K562 (cell line): ENCODE measurements around the gene PGM2. TPM values are rescaled to one million over a fixed set of nuclear protein-coding genes. Genes with fewer than 3 reads are reported as not detected.

ENCODE experiments used
- ATAC-seq: fragments of 200-7000 bp; cut with Tn5 transposase; 3 replicates; pipeline ENCODE4 v1.9.1; 2020; ENCODE audit warnings: moderate library complexity
- BruUV-seq: library from RNA; stranded (reverse); fragments of 400-500 nt; replicated peaks from 2 replicates; lab custom pipeline; 2021; lab: Mats Ljungman, UMichigan
- CTCF ChIA-PET: fragments of 300-600 bp; formaldehyde crosslinking; extraction: SDS; loops from one replicate; lab custom pipeline; 2021; ENCODE audit warnings: low intra/inter-chr PET ratio; lab: Yijun Ruan, JAX
- POLR2A ChIA-PET: fragments of 300-600, 350-650 bp; sonication (Branson Sonifier 250); formaldehyde crosslinking; extraction: SDS; loops from one replicate; lab custom pipeline; 2021; ENCODE audit warnings: antibody characterized with exemption, inconsistent platforms; lab: Yijun Ruan, JAX
- DNase-seq, 4 experiments: peaks; one replicate each; pipeline versions ENCODE4 v3.0.0 to v3.0.0-alpha.2; 2011 to 2018; ENCODE audit warnings: low spot score in 3 of 4, mixed read lengths in 3 of 4; ENCODE audit errors: extremely low read depth in 1 of 4
- FAIRE-seq: peaks from 2 replicates; lab custom pipeline; 2011; peaks lifted over from hg19 to GRCh38; lab: Jason Lieb, UNC
- H2AFZ ChIP-seq: 2 replicates; pipeline ENCODE4 v1.6.0; 2011; ENCODE audit warnings: low read depth, low read length, control low read depth, inconsistent platforms
- H3K27ac ChIP-seq: fragments of 200-600 bp; 3 replicates; pipeline ENCODE4 v1.8.0; 2011; ENCODE audit warnings: low read depth, mild to moderate bottlenecking, control low read depth, inconsistent platforms, low read length, moderate library complexity, mixed read lengths; ENCODE audit errors: extremely low read depth
- H3K27me3 ChIP-seq, 2 experiments: fragments of 300-600 bp in 1 of 2; 2 replicates in 1 of 2; 3 replicates in 1 of 2; pipeline versions ENCODE4 v1.6.0 to v1.8.0; 2011; ENCODE audit warnings: inconsistent platforms in 2 of 2, low read length in 2 of 2, mild to moderate bottlenecking in 1 of 2, mixed read lengths in 1 of 2, moderate library complexity in 1 of 2; ENCODE audit not compliant: control insufficient read depth in 2 of 2, insufficient read depth in 2 of 2
- H3K36me3 ChIP-seq: fragments of 300-600 bp; 3 replicates; pipeline ENCODE4 v1.8.0; 2011; ENCODE audit warnings: mild to moderate bottlenecking, low read length, inconsistent platforms; ENCODE audit not compliant: control insufficient read depth, insufficient read depth
- H3K4me1 ChIP-seq, 2 experiments: fragments of 200-600 bp in 1 of 2; replicated peaks in 1 of 2; 2 replicates in 1 of 2; 3 replicates in 1 of 2; pipeline versions ENCODE4 v1.5.1 to v1.8.0; 2011; ENCODE audit warnings: inconsistent platforms in 2 of 2, low read length in 2 of 2, mild to moderate bottlenecking in 1 of 2, mixed read lengths in 1 of 2, moderate library complexity in 1 of 2; ENCODE audit not compliant: control insufficient read depth in 2 of 2, insufficient read depth in 2 of 2
- H3K4me2 ChIP-seq: 2 replicates; pipeline ENCODE4 v1.6.1; 2011; ENCODE audit warnings: low read length, control low read depth, inconsistent platforms, mixed read lengths; ENCODE audit not compliant: insufficient read depth
- H3K4me3 ChIP-seq: fragments of 200-600 bp; sonication (generic), shearing (Covaris generic); 2 replicates; pipeline ENCODE4 v1.5.1; 2016; ENCODE audit warnings: control low read depth, inconsistent platforms
- H3K79me2 ChIP-seq: fragments of 200-600 bp; 3 replicates; pipeline ENCODE4 v1.8.0; 2011; ENCODE audit warnings: low read length, inconsistent platforms; ENCODE audit not compliant: control insufficient read depth, insufficient read depth
- H3K9ac ChIP-seq, 2 experiments: 2 replicates each; pipeline versions ENCODE4 v1.6.0 to v1.6.1; 2011; ENCODE audit warnings: low read depth in 2 of 2, low read length in 2 of 2, control low read depth in 1 of 2, inconsistent platforms in 1 of 2, mild to moderate bottlenecking in 1 of 2, mixed read lengths in 1 of 2; ENCODE audit not compliant: insufficient read depth in 1 of 2
- H3K9me1 ChIP-seq: one replicate; pipeline ENCODE4 v1.6.0; 2011; ENCODE audit warnings: inconsistent platforms, mild to moderate bottlenecking, low read length, moderate library complexity; ENCODE audit not compliant: control insufficient read depth, insufficient read depth
- H3K9me3 ChIP-seq: replicated peaks from 2 replicates; pipeline ENCODE4 v1.5.1; 2011; ENCODE audit warnings: low read depth, low read length, inconsistent platforms; ENCODE audit not compliant: control insufficient read depth, insufficient read depth
- H4K20me1 ChIP-seq: replicated peaks from 2 replicates; pipeline ENCODE4 v1.6.1; 2011; ENCODE audit warnings: low read length, inconsistent platforms, mixed read lengths; ENCODE audit not compliant: control insufficient read depth, insufficient read depth
- BRD9 ChIP-seq: fragments of 450-650 bp; IDR thresholded peaks from 2 replicates; pipeline ENCODE4 v1.6.1; 2018; ENCODE audit warnings: low read depth; ENCODE audit not compliant: partially characterized antibody
- HDGF ChIP-seq: fragments of 450-650 bp; IDR thresholded peaks from 2 replicates; pipeline ENCODE4 v1.6.1; 2016
- HSF4 ChIP-seq: fragments of 250-450 bp; sonication (Bioruptor Pico); IDR thresholded peaks from 2 replicates; pipeline ENCODE4 v2.1.2; 2022; ENCODE audit warnings: mild to moderate bottlenecking, moderate library complexity, borderline replicate concordance
- MTF1 ChIP-seq: fragments of 250-450 bp; sonication (Bioruptor Pico); IDR thresholded peaks from 2 replicates; pipeline ENCODE4 v1.9.0; 2021; ENCODE audit warnings: moderate library complexity, mild to moderate bottlenecking, inconsistent platforms, borderline replicate concordance
- NFIX ChIP-seq: fragments of 250-450 bp; sonication (Bioruptor Pico); IDR thresholded peaks from 2 replicates; pipeline ENCODE4 v1.4.0; 2020; ENCODE audit warnings: low read depth, mild to moderate bottlenecking, moderate library complexity
- NR1H2 ChIP-seq: sonication (generic); formaldehyde crosslinking; IDR thresholded peaks from 2 replicates; pipeline ENCODE4 v1.4.0; 2020; ENCODE audit warnings: mild to moderate bottlenecking, missing genetic modification reagents
- RB1 ChIP-seq: fragments of 450-650 bp; IDR thresholded peaks from 2 replicates; pipeline ENCODE4 v1.6.1; 2017; ENCODE audit warnings: low read depth, mild to moderate bottlenecking
- SAFB2 ChIP-seq: fragments of 200-400 bp; formaldehyde crosslinking; IDR thresholded peaks from 2 replicates; pipeline ENCODE4 v1.6.1; 2018; ENCODE audit warnings: borderline replicate concordance, low read length, low read depth, moderate library complexity; ENCODE audit not compliant: severe bottlenecking
- THAP7 ChIP-seq: fragments of 250-450 bp; sonication (Bioruptor Pico); IDR thresholded peaks from 2 replicates; pipeline ENCODE4 v1.5.0; 2021
- ZNF274 ChIP-seq: IDR thresholded peaks from 2 replicates; pipeline ENCODE4 v1.6.1; 2011; ENCODE audit warnings: low read depth, mild to moderate bottlenecking, low read length, moderate library complexity, borderline replicate concordance
- ZNF589 ChIP-seq: fragments of 200-800 bp; sonication (Bioruptor generic); IDR thresholded peaks from 2 replicates; pipeline ENCODE4 v1.6.1; 2016; ENCODE audit warnings: low read depth, missing genetic modification characterization, missing compliant biosample characterization
- WGBS: fragments of 100-300 bp; shearing (Covaris generic); methylation state at CpG from one replicate; pipeline ENCODE4 v1.1.6; 2016; ENCODE audit warnings: low coverage, mixed read lengths; ENCODE audit not compliant: insufficient coverage; ENCODE audit errors: missing lambda C conversion rate; 5-methylcytosine and 5-hydroxymethylcytosine counted together
- in situ Hi-C: fragments of 300-500 bp; cut with MboI; formaldehyde crosslinking; loops from 4 replicates; pipeline ENCODE4 v1.15.0; 2018; ENCODE audit warnings: inconsistent platforms, mixed read lengths
- intact Hi-C: fragments of 100-400 bp; cut with micrococcal nuclease; formaldehyde crosslinking; loops from 2 replicates; pipeline ENCODE4 v1.14.2; 2022
- polyA plus RNA-seq, 8 experiments: library from polyadenylated mRNA; depleted of rRNA in 4 of 8; stranded (reverse) in 5 of 8; unstranded in 3 of 8; fragments of >200 nt; fragmentation: Nextera tagmentation in 2 of 8; fragmentation: Illumina TruSeq in 1 of 8; extraction: Ambion mirVana in 2 of 8; extraction: Trizol in 1 of 8; gene quantifications; 2 replicates each; pipeline versions ENCODE4 v1.2.1 to v1.2.3, GENCODE V29; 2011 to 2014; ENCODE audit warnings: inconsistent platforms in 1 of 8, missing spikeins in 1 of 8
- total RNA-seq, 7 experiments: library from RNA; depleted of rRNA in 6 of 7; stranded (reverse); fragments of >200 nt in 6 of 7; fragmentation: Illumina TruSeq in 2 of 7; extraction: Trizol in 2 of 7; gene quantifications; 2 replicates each; pipeline versions ENCODE4 v1.2.1 to v1.2.3, GENCODE V29; 2011 to 2021; ENCODE audit warnings: low replicate concordance in 1 of 7
- TF ChIP-seq, protein P1 (sequence below): fragments of 150-350 bp; conservative IDR thresholded peaks from 2 replicates; pipeline ENCODE4 v1.6.1; 2014; ENCODE audit warnings: low read length

The PGM2 gene
- total and polyA plus RNA-seq, 9 of the 15 experiments (the other 6 are each of a cell fraction or from before 2014, with no cell fraction given) = 15.2 to 77.3 (median 51.4) TPM

DNA sequence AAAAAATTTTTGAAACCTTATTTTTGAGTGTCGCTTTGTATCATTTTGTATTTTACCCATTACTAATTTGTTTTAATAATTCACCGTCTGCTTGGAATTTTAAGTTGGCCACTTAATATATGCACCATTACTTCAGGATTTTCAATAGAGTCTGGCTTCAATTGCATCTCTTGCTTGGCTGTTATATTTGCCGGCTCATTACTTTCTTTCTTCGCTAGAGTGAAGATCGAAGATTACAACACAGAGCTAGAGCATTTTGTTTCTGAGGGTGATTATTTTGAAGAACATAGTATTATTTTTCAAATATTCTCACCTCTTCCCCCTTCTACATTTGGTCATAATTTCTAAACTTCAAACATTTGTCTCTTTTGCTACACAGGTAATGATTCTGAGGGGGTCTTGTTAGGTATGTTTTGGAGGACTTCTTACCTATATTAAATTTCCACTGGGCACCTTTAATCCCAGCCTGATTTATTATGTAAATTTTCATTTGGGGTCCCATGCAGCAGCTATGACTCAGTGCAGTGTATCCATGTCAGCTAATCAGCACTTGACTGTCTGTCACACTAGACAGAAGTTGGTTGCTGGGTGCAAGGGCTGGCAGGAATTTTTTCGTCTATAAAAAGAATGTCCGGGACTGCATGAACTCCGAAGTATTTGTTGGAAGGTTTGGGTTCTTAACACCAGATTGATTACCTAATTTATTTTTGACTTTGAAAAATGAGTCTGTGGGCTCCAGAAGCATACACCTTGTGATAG, 83.0 kb downstream of the PGM2 start:
- Histone ChIP-seq H3K27me3 (peaks cover 23% of the 10 kb centered on the region in 2 experiments; a peak in 3 of 5 replicates), H2AFZ (no peak overlapping the region), H3K4me3 (no peak overlapping the region), H3K4me1 (no peaks in the 10 kb centered on the region), H3K36me3 (no peaks in the 10 kb centered on the region), H3K9ac (no peak overlapping the region), H3K27ac (no peak overlapping the region), H3K4me2 (no peak overlapping the region), H3K9me3 (no peaks in the 10 kb centered on the region), H4K20me1 (no peaks in the 10 kb centered on the region), H3K79me2 (no peaks in the 10 kb centered on the region), H3K9me1 (no peaks in the 10 kb centered on the region)
- POLR2A ChIA-PET = no interaction called here
- no peak for ATAC-seq
- in situ Hi-C loops = no loop called here
- TF ChIP-seq THAP7 (CRISPR knock-in tag) = no peak
- DNase-seq = no peak
- WGBS = 7% methylated on average over 8 of the region's 8 CpGs
- no peak for FAIRE-seq
- intact Hi-C loops = no loop called here
- CTCF ChIA-PET = no interaction called here
- BruUV-seq = no TSS peak

DNA sequence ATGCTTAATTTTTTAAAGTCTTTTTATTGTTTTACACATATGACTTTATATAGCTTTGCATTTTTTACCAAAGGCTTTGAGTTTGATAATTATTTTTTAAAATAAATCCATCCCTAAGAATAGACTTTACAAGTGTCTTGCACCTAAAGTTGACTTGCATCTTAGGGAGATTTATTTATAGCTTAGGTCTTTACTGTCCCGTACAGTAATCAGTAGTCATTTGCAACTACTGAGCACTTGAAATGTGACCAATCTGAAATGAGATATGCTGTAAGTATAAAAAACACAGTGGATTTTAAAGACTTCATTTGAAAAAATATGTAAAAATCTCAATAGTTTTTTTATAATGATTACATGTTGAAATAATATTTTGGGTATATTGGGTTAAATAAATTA, 83.6 kb downstream of the PGM2 start:
- in situ Hi-C loops = no loop called here
- H3K4me1 ChIP-seq = no peaks in the 10 kb centered on the region
- no peak overlapping the region for H3K9ac ChIP-seq
- H3K9me3 ChIP-seq = no peaks in the 10 kb centered on the region
- intact Hi-C loops = no loop called here
- no peak for ATAC-seq
- CTCF ChIA-PET = no interaction called here
- H3K4me2 ChIP-seq = no peak overlapping the region
- BruUV-seq = no TSS peak
- FAIRE-seq = no peak
- no peaks in the 10 kb centered on the region for H3K9me1 ChIP-seq
- H2AFZ ChIP-seq = no peak overlapping the region
- peaks cover 22 to 25% of the 10 kb centered on the region in 2 experiments; a peak in 3 of 5 replicates for H3K27me3 ChIP-seq
- H3K79me2 ChIP-seq = no peaks in the 10 kb centered on the region
- no peak for DNase-seq
- no peaks in the 10 kb centered on the region for H3K36me3 ChIP-seq
- 0% methylated on average over 1 of the region's 1 CpG for WGBS
- H3K4me3 ChIP-seq = no peak overlapping the region
- POLR2A ChIA-PET = no interaction called here
- H3K27ac ChIP-seq = no peak overlapping the region
- H4K20me1 ChIP-seq = no peaks in the 10 kb centered on the region
- TF ChIP-seq NR1H2 (CRISPR knock-in tag) (no peak), BRD9 (no peak), ZNF589 (CRISPR knock-in tag) (no peak), HDGF (no peak), NFIX (CRISPR knock-in tag) (no peak), HSF4 (no peak), ZNF274 (no peak), RB1 (no peak), SAFB2 (no peak), MTF1 (CRISPR knock-in tag) (no peak)
- TF ChIP-seq, protein P1, sequence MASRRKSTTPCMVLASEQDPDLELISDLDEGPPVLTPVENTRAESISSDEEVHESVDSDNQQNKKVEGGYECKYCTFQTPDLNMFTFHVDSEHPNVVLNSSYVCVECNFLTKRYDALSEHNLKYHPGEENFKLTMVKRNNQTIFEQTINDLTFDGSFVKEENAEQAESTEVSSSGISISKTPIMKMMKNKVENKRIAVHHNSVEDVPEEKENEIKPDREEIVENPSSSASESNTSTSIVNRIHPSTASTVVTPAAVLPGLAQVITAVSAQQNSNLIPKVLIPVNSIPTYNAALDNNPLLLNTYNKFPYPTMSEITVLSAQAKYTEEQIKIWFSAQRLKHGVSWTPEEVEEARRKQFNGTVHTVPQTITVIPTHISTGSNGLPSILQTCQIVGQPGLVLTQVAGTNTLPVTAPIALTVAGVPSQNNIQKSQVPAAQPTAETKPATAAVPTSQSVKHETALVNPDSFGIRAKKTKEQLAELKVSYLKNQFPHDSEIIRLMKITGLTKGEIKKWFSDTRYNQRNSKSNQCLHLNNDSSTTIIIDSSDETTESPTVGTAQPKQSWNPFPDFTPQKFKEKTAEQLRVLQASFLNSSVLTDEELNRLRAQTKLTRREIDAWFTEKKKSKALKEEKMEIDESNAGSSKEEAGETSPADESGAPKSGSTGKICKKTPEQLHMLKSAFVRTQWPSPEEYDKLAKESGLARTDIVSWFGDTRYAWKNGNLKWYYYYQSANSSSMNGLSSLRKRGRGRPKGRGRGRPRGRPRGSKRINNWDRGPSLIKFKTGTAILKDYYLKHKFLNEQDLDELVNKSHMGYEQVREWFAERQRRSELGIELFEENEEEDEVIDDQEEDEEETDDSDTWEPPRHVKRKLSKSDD = no peak
